Progenitor cell of endocrine pancreas (in vitro differentiated cells): ENCODE data around the gene NAA38. TPM values are rescaled to one million over a fixed set of nuclear protein-coding genes. Genes with fewer than 3 reads are reported as not detected.

Experiments used
- DNase-seq: peaks from one replicate; pipeline ENCODE4 v3.0.0; 2021; ENCODE audit warnings: low spot score; ENCODE audit not compliant: unreplicated experiment
- H3K27ac Mint-ChIP-seq: 2 replicates; pipeline ENCODE4 v1.8.0; 2021; ENCODE audit warnings: mild to moderate bottlenecking, moderate library complexity, mixed read lengths
- H3K27me3 Mint-ChIP-seq: 2 replicates; pipeline ENCODE4 v1.8.0; 2021; ENCODE audit warnings: mixed read lengths
- H3K36me3 Mint-ChIP-seq: 2 replicates; pipeline ENCODE4 v1.8.0; 2022; ENCODE audit warnings: mixed read lengths; ENCODE audit not compliant: insufficient read depth
- H3K4me1 Mint-ChIP-seq: 2 replicates; pipeline ENCODE4 v1.8.0; 2021; ENCODE audit warnings: low read depth, mixed read lengths
- H3K4me3 Mint-ChIP-seq: 2 replicates; pipeline ENCODE4 v1.8.0; 2021; ENCODE audit warnings: low read depth, mild to moderate bottlenecking, moderate library complexity, mixed read lengths
- H3K9me3 Mint-ChIP-seq: 2 replicates; pipeline ENCODE4 v1.8.0; 2021; ENCODE audit warnings: low read depth, mixed read lengths
- total RNA-seq: library from RNA; stranded (reverse); gene quantifications from 2 replicates; pipeline ENCODE4 v1.2.1, GENCODE V29; 2021
- TF ChIP-seq, protein P1 (sequence below): fragments of 200-600 bp; sonication (generic); IDR thresholded peaks from one replicate; pipeline ENCODE4 v1.5.0; 2021; ENCODE audit warnings: antibody characterized with exemption, mild to moderate bottlenecking; ENCODE audit not compliant: unreplicated experiment

Gene NAA38
- total RNA-seq, 1 donor from 2014 or later = 70.0 TPM

DNA sequence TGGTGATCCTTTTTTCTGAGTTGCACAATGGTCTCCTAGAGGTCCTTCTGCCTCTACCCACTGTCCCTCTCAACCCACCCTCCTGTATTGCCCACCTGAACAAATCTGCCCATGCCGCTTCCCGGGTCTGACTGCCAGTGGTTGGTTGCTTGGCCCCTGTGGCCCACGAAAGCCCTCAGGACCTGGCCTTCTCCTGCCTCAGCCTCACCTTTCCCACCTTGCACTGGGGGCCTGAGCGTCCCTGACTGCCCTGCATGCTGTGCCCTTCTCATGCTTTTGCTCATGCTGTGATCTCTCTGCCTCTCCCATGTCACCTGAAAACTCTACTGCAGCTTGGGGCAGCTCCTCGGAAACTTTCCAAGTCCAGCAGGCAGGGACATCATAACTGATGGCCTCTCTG is 37.1 kb downstream of the NAA38 start:
- Mint-ChIP-seq H3K9me3 (no peaks in the 10 kb centered on the region), H3K4me1 (peaks cover 10% of the 10 kb centered on the region), H3K27me3 (peaks cover 82% of the 10 kb centered on the region), H3K36me3 (no peaks in the 10 kb centered on the region), H3K4me3 (no peak overlapping the region), H3K27ac (no peak overlapping the region)
- DNase-seq = no peak
- TF ChIP-seq, protein P1, sequence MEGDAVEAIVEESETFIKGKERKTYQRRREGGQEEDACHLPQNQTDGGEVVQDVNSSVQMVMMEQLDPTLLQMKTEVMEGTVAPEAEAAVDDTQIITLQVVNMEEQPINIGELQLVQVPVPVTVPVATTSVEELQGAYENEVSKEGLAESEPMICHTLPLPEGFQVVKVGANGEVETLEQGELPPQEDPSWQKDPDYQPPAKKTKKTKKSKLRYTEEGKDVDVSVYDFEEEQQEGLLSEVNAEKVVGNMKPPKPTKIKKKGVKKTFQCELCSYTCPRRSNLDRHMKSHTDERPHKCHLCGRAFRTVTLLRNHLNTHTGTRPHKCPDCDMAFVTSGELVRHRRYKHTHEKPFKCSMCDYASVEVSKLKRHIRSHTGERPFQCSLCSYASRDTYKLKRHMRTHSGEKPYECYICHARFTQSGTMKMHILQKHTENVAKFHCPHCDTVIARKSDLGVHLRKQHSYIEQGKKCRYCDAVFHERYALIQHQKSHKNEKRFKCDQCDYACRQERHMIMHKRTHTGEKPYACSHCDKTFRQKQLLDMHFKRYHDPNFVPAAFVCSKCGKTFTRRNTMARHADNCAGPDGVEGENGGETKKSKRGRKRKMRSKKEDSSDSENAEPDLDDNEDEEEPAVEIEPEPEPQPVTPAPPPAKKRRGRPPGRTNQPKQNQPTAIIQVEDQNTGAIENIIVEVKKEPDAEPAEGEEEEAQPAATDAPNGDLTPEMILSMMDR = no peak

DNA sequence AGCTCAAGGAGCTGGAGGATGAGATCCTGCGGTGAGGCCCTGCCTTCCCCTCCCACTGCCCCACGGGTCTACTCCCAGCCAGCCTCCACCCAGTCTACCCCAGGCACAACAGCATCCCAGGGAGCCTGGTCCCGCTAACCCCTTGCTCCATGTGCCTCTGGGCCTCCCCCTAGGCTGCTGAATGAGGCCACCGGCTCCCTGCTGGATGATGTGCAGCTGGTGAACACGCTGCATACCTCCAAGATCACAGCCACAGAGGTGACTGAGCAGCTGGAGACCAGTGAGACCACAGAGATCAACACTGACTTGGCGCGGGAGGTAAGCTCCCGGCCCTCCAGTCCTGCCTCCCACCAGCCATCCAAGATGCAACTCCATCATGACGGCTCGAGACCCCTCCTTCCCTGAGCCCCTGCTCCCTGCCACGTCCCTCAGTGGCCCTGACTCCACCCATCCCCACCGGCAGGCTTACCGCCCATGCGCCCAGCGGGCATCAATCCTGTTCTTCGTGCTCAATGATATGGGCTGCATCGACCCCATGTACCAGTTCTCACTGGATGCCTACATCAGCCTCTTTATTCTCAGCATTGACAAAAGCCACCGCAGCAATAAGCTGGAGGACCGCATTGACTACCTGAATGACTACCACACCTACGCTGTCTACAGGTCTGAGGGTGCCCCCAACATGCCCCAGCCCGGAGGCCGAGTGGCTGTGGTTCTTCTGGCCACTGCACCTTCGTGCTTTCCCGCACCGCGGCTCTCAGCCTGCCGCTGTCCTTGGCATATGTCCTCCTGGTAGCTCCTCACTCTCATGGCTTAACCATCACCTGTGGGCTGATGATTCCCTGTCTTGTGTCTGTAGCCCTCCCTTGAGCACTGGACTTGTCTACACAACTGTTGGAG is 38.4 kb downstream of the NAA38 start:
- Mint-ChIP-seq H3K4me3 (no peak overlapping the region), H3K36me3 (no peaks in the 10 kb centered on the region), H3K27me3 (peaks cover 73% of the 10 kb centered on the region), H3K9me3 (no peaks in the 10 kb centered on the region), H3K4me1 (peaks cover 10% of the 10 kb centered on the region), H3K27ac (no peak overlapping the region)
- TF ChIP-seq, protein P1 = no peak
- DNase-seq = no peak

DNA sequence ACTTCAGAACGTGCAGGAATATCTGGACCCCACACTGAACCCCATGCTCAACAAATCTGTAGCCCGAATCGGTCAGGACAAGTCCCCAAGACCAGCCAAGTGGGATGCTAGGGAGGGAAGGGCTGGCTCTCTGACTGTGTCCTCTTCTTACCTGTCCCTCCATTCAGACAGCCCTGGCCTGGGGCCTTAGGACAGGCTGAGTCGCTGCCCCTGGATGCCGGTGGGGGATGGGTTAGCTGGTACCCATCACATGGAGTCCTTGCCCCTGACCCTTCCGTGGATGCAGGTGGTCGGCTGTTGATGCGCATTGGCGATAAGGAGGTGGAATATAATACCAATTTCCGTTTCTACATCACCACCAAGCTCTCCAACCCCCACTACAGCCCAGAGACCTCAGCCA is 39.3 kb downstream of the NAA38 start:
- no peak for DNase-seq
- H3K27ac Mint-ChIP-seq = no peak overlapping the region
- peaks cover 10% of the 10 kb centered on the region for H3K4me1 Mint-ChIP-seq
- no peaks in the 10 kb centered on the region for H3K9me3 Mint-ChIP-seq
- TF ChIP-seq, protein P1 = no peak
- H3K36me3 Mint-ChIP-seq = no peaks in the 10 kb centered on the region
- peaks cover 65% of the 10 kb centered on the region for H3K27me3 Mint-ChIP-seq
- no peak overlapping the region for H3K4me3 Mint-ChIP-seq

DNA sequence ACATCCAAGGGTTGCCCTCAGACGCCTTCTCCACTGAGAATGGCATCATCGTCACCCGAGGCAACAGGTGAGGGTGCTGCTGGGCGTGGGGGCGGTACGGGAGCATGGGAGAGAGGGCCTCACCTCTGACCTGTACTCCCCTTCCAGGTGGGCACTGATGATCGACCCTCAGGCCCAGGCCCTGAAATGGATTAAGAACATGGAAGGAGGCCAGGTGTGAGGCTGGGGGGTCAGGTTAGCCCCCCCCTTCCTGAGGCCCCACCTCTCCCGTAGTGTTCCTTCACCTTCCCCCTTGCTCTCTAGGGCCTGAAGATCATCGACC is 39.8 kb downstream of the NAA38 start:
- Mint-ChIP-seq H3K9me3 (no peaks in the 10 kb centered on the region), H3K27ac (no peak overlapping the region), H3K4me1 (peaks cover 10% of the 10 kb centered on the region), H3K4me3 (no peak overlapping the region), H3K36me3 (no peaks in the 10 kb centered on the region), H3K27me3 (peaks cover 64% of the 10 kb centered on the region)
- TF ChIP-seq, protein P1 = no peak
- DNase-seq = no peak

DNA sequence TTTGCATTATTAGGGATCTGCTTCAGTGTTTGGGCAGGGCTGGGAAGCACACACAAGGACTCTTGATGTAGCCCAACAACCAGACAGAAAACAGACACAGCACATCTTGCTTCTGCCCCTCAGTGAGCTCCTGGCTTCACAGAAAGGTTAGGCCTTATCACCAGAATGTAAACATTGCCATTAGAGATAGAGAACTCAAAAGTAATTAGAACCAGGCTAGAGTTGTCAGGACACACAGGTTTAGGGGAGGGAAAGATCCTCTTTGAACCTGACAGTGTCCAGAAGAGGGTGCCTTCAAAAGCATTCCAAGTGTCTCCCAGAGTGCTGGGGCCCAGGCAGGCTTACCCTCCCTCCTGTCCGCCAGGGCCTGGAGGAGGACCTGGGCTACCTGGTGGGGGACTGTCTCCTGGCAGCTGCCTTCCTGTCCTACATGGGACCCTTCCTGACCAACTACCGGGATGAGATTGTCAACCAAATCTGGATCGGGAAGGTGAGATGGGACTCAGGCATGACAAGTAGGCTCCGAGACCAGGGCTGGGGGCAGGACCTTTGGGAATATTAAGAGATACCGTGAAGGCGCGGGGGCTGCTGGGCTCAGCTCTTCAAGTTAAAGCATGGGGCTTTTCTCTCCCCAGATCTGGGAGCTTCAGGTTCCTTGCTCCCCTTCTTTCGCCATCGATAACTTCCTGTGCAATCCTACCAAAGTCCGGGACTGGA is 40.3 kb downstream of the NAA38 start:
- H3K27ac Mint-ChIP-seq = no peak overlapping the region
- no peaks in the 10 kb centered on the region for H3K9me3 Mint-ChIP-seq

More for the DNA sequence above, 40.3 kb downstream of the NAA38 start:
- H3K36me3 Mint-ChIP-seq = no peaks in the 10 kb centered on the region
- no peak overlapping the region for H3K4me3 Mint-ChIP-seq
- TF ChIP-seq, protein P1 = no peak
- H3K27me3 Mint-ChIP-seq = peaks cover 60% of the 10 kb centered on the region
- DNase-seq = no peak
- peaks cover 10% of the 10 kb centered on the region for H3K4me1 Mint-ChIP-seq
